ENCODE results near the gene PNLIPRP1.

DNA sequence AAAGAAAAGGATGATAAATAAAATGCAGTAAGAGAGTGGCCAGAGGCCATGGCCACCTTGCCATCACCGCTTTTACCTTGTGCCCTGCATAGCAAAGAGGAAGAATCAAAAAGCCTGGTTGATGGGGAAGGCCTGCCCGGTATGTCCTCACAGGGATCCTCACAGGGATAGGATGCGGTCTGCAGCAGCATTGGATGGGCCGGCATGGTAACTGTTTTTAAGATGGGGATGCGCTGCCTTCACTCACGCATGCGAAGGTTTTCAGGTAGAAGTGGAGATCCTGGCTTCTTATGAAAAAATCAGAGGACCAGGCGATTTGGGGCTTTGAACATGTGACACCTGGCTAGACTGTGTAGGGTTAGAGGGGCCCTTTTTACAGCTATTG is 42.4 kb downstream of the PNLIPRP1 start:
- TF ChIP-seq, protein P1, sequence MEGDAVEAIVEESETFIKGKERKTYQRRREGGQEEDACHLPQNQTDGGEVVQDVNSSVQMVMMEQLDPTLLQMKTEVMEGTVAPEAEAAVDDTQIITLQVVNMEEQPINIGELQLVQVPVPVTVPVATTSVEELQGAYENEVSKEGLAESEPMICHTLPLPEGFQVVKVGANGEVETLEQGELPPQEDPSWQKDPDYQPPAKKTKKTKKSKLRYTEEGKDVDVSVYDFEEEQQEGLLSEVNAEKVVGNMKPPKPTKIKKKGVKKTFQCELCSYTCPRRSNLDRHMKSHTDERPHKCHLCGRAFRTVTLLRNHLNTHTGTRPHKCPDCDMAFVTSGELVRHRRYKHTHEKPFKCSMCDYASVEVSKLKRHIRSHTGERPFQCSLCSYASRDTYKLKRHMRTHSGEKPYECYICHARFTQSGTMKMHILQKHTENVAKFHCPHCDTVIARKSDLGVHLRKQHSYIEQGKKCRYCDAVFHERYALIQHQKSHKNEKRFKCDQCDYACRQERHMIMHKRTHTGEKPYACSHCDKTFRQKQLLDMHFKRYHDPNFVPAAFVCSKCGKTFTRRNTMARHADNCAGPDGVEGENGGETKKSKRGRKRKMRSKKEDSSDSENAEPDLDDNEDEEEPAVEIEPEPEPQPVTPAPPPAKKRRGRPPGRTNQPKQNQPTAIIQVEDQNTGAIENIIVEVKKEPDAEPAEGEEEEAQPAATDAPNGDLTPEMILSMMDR (IDR thresholded peaks at IDR 0.05), result no peak
- TF ChIP-seq POLR2A (IDR thresholded peaks at IDR 0.05), result no peak
- no peak for TF ChIP-seq POLR2AphosphoS5 (IDR thresholded peaks at IDR 0.05)

Measured in sigmoid colon (tissue), 4 donors.